ENCODE measurements around the gene HERC3.

HERC3 gene

DNA sequence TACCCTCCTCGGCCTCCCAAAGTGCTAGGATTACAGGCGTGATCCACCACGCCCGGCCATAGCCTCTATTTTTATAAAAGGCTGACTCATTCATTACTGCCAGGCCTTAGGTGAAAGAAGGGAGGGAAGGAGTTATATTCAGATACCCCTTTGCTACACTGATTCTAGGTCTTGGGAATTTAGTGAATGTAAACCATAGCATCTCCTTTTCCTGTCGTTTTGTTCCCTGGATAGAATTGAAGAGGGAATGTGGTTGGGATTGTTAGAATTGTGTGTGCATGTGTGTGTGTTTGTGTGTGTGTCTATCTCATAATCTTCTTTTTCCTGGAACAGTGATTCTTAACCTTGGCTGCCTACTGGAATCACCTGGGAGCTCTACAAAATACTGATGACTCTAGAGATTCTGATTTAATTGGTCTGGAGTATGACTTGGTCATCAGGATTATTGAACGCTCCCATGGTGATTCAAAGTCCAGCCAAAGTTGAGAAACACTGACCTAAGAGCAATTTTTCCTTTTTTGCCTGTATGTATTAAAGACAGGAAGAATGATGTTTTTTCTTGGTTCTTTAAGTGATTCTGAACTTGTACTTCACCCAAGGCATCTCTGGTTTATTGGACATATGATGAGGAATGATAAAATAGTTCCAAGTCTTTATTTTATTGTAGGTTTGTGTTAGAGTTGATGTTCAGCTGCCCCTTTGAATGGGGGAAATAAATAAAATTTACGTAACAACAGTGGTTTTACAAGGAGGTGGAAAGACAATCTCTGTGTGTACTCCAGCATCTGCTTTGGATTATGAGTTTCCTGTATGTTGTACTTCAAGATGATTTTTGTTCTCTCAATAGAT is 68.4 kb downstream of the HERC3 start:
- no peak for DNase-seq

DNA sequence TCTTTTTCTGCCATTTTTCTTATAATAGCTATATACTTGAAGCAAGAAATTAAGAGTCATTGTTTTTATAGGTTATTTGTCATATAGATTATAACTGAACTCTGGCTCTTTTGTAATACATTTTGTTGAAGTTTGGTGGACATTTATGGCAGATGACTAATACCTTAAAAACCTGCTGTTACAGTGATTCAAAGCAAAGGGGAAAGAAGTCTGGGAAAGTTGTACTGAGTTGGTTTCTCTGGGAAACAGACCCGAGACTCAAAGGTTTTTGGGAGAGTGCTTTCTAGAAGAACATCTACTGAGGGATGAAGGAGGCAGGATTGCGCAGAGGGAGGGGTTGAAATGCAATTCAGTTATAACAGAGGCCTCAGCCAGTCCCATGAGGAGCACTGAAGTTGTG is 69.5 kb downstream of the HERC3 start:
- DNase-seq, result no peak

- no peak for DNase-seq
These were observed 80.7 kb downstream of the HERC3 start for GRCh38 chr4:88672987-88673386.

DNA sequence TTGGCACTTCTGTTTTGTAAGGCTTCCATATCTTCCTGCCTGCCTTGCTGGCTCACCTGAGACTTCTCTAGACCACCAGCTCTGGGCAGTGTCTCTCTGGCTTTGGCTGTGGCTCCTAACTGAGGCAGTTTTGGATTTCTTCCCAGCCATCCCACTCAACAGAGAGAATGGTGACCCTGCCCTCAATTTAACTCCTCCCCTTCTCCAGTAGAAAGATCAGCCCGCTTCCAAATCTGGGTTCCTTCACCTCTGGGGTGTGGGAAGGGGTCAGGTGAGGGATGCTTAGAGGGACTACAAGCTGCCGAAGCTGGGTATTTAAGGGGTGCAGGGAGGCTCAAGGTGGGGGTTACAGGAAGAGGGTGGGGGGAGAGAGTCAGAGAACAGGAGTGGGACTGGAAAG is 81.6 kb downstream of the HERC3 start:
- DNase-seq, result no peak

DNA sequence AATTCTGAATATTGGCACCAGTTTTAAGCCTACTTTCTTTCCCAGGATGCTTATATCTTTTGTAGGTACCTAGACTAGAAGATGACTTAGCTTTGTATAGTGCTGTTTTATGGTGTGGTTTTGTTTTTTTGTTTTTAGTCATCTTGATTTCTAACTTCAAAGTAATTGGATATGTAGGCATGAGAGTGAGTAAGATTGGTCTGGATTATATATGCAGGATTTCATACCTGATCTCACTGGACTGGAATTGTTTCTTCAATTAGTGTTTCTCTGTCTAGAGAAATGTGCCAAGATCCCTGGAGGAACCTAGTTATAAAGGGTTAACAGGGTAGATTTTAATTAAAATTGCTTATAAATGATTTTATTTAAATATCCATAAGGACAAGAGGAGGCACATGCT is 82.3 kb downstream of the HERC3 start:
- no peak for DNase-seq

GRCh38 chr4:88674979-88675378 is 82.7 kb downstream of the HERC3 start:
- no peak for DNase-seq

GRCh38 chr4:88675543-88675942 is 83.3 kb downstream of the HERC3 start:
- no peak for DNase-seq

DNA sequence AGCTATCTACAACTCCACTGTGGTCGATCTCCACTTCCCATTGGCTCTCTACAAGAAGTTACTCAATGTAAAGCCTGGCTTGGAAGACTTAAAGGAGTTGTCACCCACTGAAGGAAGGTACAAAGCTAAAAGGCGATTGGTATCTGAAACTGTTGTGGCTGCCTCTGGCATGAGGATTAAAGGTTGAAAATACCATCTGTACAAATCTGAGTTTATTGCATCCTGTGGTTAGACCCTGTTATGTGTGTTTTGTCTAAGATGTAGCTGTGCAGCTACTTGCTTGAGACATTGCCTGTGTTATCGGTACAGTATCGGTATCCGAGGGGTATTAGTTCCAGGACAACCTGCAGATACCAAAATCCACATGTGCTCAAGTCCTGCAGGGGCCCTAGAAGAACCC is 88.9 kb downstream of the HERC3 start:
- no peak for DNase-seq

- no peak for DNase-seq
These were observed 98.1 kb downstream of the HERC3 start for GRCh38 chr4:88690355-88690754.

GRCh38 chr4:88693792-88694191 is 101.5 kb downstream of the HERC3 start:
- no peak for DNase-seq

- no peak for DNase-seq
These were observed 104.3 kb downstream of the HERC3 start for GRCh38 chr4:88696630-88697029.

GRCh38 chr4:88697141-88697540 is 104.9 kb downstream of the HERC3 start:
- peak; percentile 25 for DNase-seq

DNA sequence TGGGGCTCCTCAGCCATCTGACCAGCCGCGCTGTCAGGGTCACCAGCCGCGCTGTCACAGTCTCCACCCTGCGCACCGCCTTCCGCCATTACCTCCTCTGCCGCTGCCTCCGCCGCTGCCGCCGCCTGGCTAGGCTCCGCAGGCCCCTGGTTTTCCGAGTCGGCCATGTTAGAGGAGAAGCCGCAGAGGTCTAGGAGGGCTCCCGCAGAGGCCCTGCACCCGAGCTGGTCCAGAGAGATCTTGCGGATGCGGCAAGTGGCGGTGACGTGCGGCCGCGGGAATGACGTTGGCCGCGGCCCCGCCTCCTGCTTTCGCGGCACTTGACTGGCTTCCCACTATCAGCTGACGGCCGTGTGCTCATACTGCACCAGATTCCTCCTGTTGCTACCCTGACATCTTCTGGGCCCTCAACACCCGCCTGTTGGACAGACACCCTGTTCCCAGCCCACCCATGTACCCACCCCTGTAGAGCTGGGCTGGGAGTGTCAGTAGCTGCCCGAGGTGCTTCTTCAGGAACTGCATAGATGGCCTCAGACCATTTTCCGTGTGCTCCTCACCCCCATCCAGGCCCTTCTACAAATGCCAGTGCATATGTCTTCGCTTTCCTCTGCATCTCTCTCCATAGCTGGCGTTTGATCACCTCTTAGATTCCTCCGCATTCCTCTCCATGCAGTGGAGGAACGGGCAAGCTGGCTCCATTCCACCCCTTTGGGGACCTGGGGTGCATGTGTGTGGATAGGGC is 105.5 kb downstream of the HERC3 start, which contains the start of gene NAP1L5:
TSS of gene NAP1L5 (minus strand) at position 242 of the 742 bp plus-strand sequence. CDS start at position 167, 75 bp downstream.
- peak; percentile 78 for DNase-seq

- no peak for DNase-seq
These were observed 106.2 kb downstream of the HERC3 start for GRCh38 chr4:88698519-88698918.

DNA sequence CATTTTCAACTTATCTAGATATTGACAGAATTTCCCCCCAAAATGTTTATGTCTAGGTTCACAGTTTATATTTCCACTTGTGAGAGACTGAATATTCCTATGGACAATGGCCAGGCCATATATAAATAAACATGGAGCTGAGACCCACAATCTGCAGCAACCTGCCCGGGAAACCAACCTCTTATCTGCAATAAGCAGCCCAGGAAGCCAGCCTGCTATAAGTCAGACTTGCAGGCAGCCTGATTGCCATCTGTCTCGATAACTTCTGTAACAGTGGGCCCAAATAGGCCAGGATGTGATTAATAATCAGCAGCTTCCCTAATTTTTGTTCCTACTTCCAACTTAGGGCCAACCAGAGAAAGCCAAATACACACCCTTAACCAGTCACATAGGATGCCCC is 110.5 kb downstream of the HERC3 start:
- no peak for DNase-seq

DNA sequence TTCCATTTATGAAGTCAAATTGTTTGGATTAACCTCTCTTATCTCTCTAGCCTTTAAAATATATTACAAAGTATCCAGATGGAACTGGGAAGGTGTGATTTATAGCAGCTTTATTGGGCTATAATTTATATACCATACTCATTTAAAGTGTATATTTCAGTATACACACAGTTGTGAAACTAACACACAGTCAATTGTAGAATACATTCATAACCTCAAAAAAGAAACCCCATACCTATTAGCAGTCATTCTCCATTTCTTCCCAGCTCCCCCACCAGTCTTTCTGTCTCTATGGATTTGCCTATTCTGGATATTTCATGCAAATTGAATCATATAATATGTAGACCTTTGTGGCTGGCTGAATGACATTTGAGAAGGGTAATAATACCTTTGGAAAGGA is 112.9 kb downstream of the HERC3 start:
- DNase-seq, result no peak

DNA sequence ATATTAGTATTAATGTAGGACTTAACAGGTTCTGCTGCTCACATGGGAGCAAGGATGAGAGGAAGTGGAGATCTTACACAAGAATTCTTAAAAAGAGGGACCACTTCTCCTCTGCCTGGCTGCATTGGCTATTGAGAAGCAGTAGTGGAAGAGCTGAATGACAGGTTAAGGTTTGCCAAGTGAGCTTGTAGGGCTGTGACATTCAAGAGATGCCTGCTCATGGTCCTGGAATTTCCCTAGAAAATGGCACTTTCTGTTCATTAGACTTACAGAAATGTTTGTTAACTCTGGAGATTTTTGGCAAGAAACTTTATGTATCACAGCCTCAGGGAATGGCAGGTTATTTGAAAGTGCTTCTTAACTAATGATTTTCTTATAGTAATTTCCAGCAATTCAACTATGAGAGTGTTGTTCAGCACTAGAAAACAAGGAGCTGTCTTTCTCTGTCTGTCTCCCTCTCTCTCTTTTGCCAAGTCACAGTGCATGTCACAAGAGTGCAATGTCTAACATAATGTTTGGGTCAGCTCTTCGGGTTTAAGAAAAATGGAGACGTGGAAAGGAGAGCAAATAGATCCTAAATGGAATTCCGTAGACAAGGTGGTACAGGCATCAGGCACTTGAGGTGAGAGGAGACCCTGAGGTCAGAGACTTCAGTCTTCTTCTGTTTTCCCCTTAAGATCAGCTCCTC is 113.7 kb downstream of the HERC3 start:
- DNase-seq, result no peak

DNA sequence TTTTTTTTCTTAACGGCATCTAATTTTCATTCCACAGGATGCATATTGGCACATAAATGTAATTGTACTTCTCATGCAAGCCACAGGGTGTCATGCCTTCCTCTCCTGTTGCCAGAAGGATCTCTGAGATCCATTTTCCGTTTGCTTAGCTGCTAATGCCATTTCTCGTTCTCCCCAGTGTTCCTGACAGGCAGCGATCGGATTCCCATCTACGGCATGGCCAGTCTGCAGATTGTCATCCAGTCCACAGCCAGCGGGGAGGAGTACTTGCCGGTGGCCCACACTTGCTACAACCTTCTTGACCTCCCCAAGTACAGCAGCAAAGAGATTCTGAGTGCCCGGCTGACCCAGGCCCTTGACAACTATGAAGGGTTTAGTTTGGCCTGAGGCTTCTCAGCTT is 114.3 kb downstream of the HERC3 start:
- DNase-seq, result no peak

GRCh38 chr4:88709989-88710388 is 117.7 kb downstream of the HERC3 start:
- DNase-seq, result no peak

DNA sequence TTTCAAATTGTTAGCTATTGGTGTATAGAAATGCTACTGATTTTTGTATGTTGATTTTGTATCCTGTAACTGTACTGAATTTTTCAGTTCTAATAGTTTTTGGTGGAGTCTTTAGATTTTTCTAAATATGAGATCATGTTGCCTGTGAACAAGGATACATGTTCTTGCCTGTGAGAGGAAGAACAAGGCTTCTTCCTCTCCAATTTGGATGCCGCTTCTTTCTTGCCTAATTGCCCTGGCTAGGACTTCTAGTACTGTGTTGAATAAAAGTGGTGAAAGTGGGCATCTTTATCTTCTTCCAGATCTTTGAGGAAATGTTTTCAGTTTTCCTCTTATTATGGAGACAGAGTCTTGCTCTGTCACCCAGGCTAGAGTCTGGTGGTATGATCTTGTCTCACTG is 121.5 kb downstream of the HERC3 start:
- DNase-seq, result no peak

DNA sequence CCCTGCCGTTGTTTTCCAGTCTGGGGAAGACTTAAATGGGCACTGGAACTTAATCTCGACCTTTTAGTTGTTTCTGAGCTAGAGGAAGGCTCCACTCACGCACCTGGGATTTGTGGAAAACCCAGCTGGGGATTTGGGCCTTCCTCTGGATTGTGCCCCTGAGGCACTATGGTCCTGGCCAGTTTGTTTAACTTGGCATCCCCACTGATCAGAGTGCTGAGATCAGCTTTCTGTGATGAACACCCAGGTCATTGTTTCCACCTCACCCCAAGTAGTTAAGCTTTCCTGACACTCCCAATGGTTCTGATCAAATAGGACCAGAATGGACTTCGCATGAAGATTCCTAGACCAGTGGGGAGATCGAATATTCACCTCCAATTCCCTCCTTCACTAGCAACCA is 125.8 kb downstream of the HERC3 start:
- DNase-seq, result no peak

DNA sequence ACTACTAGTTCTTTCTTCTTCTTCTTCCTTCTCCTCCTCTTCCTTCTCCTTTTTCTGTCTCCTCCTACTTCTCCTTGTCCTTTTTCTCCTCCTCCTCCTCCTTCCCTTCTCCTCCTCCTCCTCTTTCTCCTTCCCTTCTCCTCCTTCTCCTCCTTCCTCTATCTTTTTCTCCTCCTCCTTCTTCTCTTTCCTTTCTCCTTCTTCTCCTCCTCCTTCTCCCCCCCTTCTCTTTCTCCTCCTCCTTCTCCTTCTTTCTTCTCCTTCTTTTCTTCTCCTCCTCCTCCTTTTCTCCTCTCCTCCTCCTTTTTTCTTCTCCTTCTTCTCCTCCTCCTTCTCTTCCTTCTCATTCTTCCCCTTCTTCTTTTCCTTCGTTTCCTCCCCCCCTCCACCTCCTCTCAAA is 127.1 kb downstream of the HERC3 start:
- no peak for DNase-seq
